Mesendoderm (in vitro differentiated cells): Measurements from ENCODE around the gene HAUS6.

ENCODE experiments used
- DNase-seq: peaks from one replicate; pipeline ENCODE4 v3.0.0; 2013
- H2AK5ac ChIP-seq: 2 replicates; pipeline ENCODE4 v1.6.1; 2013; ENCODE audit warnings: low read length, inconsistent platforms
- H2BK120ac ChIP-seq: 2 replicates; pipeline ENCODE4 v1.6.1; 2013; ENCODE audit warnings: low read depth, mild to moderate bottlenecking, low read length, moderate library complexity, mixed read lengths
- H2BK15ac ChIP-seq: replicated peaks from 2 replicates; pipeline ENCODE4 v1.6.1; 2013; ENCODE audit warnings: low read depth, mild to moderate bottlenecking, moderate library complexity
- H2BK5ac ChIP-seq: 2 replicates; pipeline ENCODE4 v1.6.1; 2013; ENCODE audit warnings: low read length, inconsistent platforms
- H3K18ac ChIP-seq: 2 replicates; pipeline ENCODE4 v1.6.1; 2013; ENCODE audit warnings: mild to moderate bottlenecking, low read length, mixed read lengths
- H3K23ac ChIP-seq: one replicate; pipeline ENCODE4 v1.6.1; 2013; ENCODE audit warnings: low read length
- H3K27ac ChIP-seq: 2 replicates; pipeline ENCODE4 v1.5.1; 2013; ENCODE audit warnings: low read depth, mild to moderate bottlenecking, inconsistent platforms, low read length, moderate library complexity
- H3K27me3 ChIP-seq: 2 replicates; pipeline ENCODE4 v1.6.1; 2013; ENCODE audit warnings: low read length, control low read depth, mild to moderate bottlenecking, inconsistent platforms; ENCODE audit not compliant: insufficient read depth, poor library complexity
- H3K36me3 ChIP-seq: 2 replicates; pipeline ENCODE4 v1.6.1; 2013; ENCODE audit warnings: low read length, inconsistent platforms; ENCODE audit not compliant: control insufficient read depth, insufficient read depth
- H3K4ac ChIP-seq: one replicate; pipeline ENCODE4 v1.6.1; 2013; ENCODE audit warnings: low read depth, mild to moderate bottlenecking, low read length, moderate library complexity
- H3K4me1 ChIP-seq: 2 replicates; pipeline ENCODE4 v1.6.1; 2013; ENCODE audit warnings: low read depth, low read length, inconsistent platforms; ENCODE audit not compliant: control insufficient read depth
- H3K4me2 ChIP-seq: 2 replicates; pipeline ENCODE4 v1.6.1; 2013; ENCODE audit warnings: low read length
- H3K4me3 ChIP-seq: 2 replicates; pipeline ENCODE4 v1.5.1; 2013; ENCODE audit warnings: mild to moderate bottlenecking, low read length
- H3K56ac ChIP-seq: one replicate; pipeline ENCODE4 v1.6.1; 2013; ENCODE audit warnings: low read length
- H3K79me1 ChIP-seq: 2 replicates; pipeline ENCODE4 v1.6.1; 2013; ENCODE audit warnings: low read length, inconsistent platforms
- H3K79me2 ChIP-seq: 2 replicates; pipeline ENCODE4 v1.6.1; 2013; ENCODE audit warnings: mild to moderate bottlenecking, low read length; ENCODE audit not compliant: control insufficient read depth, insufficient read depth
- H3K9ac ChIP-seq: 2 replicates; pipeline ENCODE4 v1.6.1; 2013; ENCODE audit warnings: low read length, inconsistent platforms
- H4K5ac ChIP-seq: one replicate; pipeline ENCODE4 v1.6.1; 2013; ENCODE audit warnings: low read length
- H4K8ac ChIP-seq: one replicate; pipeline ENCODE4 v1.6.1; 2013; ENCODE audit warnings: low read depth, mild to moderate bottlenecking, control low read depth, low read length, moderate library complexity
- WGBS: extraction: QIAGEN DNeasy Blood & Tissue Kit; methylation state at CpG from one replicate; pipeline ENCODE4 v1.1.7; 2013; ENCODE audit warnings: low lambda C conversion rate, missing lambda C conversion rate; ENCODE audit not compliant: insufficient coverage; ENCODE audit errors: extremely low coverage; 5-methylcytosine and 5-hydroxymethylcytosine counted together

HAUS6 gene

GRCh38 chr9:19036611-19037010 is 66.1 kb downstream of the HAUS6 start:
- H3K79me2 ChIP-seq, result no peaks in the 10 kb centered on the region
- H3K27ac ChIP-seq, result no peak overlapping the region
- H4K8ac ChIP-seq, result no peak overlapping the region
- no peak overlapping the region for H2AK5ac ChIP-seq
- DNase-seq, result peak; percentile 5
- no peak overlapping the region for H2BK5ac ChIP-seq
- no CpG with 5 or more reads among the region's 5 CpGs for WGBS
- H2BK120ac ChIP-seq, result no peak overlapping the region
- H3K9ac ChIP-seq, result no peak overlapping the region
- H2BK15ac ChIP-seq, result no peak overlapping the region
- no peaks in the 10 kb centered on the region for H3K79me1 ChIP-seq
- H3K18ac ChIP-seq, result no peak overlapping the region
- no peak overlapping the region for H3K23ac ChIP-seq
- H3K4ac ChIP-seq, result no peak overlapping the region
- no peaks in the 10 kb centered on the region for H3K4me1 ChIP-seq
- no peak overlapping the region for H4K5ac ChIP-seq
- H3K4me2 ChIP-seq, result no peak overlapping the region
- no peak overlapping the region for H3K56ac ChIP-seq
- H3K4me3 ChIP-seq, result no peak overlapping the region
- H3K36me3 ChIP-seq, result no peaks in the 10 kb centered on the region
- H3K27me3 ChIP-seq, result no peaks in the 10 kb centered on the region

- Histone ChIP-seq H2BK120ac (no peak within 1 kb of the TSS), H3K4ac (no peak within 1 kb of the TSS), H3K18ac (no peak within 1 kb of the TSS), H3K4me1 (no peaks in the 10 kb centered on the region), H3K27ac (no peak within 1 kb of the TSS), H3K79me1 (no peaks in the 10 kb centered on the region), H2BK5ac (no peak within 1 kb of the TSS), H3K27me3 (no peaks in the 10 kb centered on the region), H2BK15ac (no peak within 1 kb of the TSS), H3K79me2 (no peaks in the 10 kb centered on the region), H3K36me3 (no peaks in the 10 kb centered on the region), H4K5ac (no peak within 1 kb of the TSS), H3K23ac (no peak within 1 kb of the TSS), H4K8ac (no peak within 1 kb of the TSS), H3K56ac (no peak within 1 kb of the TSS), H3K4me2 (no peak within 1 kb of the TSS), H2AK5ac (no peak within 1 kb of the TSS), H3K4me3 (no peak within 1 kb of the TSS), H3K9ac (no peak within 1 kb of the TSS)
- DNase-seq, result no peak
- no CpG with 5 or more reads among the region's 20 CpGs for WGBS
Measured at GRCh38 chr9:19033015-19033414, 69.7 kb downstream of the HAUS6 start, which contains the start of gene SAXO1. Gene SAXO1, minus strand, starts transcription at chr9:19033209. Its CDS starts 301 bp downstream, at chr9:19032908.

- Histone ChIP-seq H3K4me3 (no peak overlapping the region), H3K56ac (no peak overlapping the region), H3K79me1 (no peaks in the 10 kb centered on the region), H2BK120ac (no peak overlapping the region), H2AK5ac (no peak overlapping the region), H3K9ac (no peak overlapping the region), H3K79me2 (no peaks in the 10 kb centered on the region), H4K8ac (no peak overlapping the region), H3K4me2 (no peak overlapping the region), H3K4ac (no peak overlapping the region), H3K4me1 (no peaks in the 10 kb centered on the region), H2BK5ac (no peak overlapping the region), H3K27ac (no peak overlapping the region), H4K5ac (no peak overlapping the region), H3K18ac (no peak overlapping the region), H2BK15ac (no peak overlapping the region), H3K27me3 (no peaks in the 10 kb centered on the region), H3K23ac (no peak overlapping the region), H3K36me3 (no peaks in the 10 kb centered on the region)
- WGBS, result no CpG with 5 or more reads among the region's 14 CpGs
- DNase-seq, result no peak
Measured at GRCh38 chr9:19032406-19032805, 70.3 kb downstream of the HAUS6 start.

- H3K4me2 ChIP-seq, result no peak overlapping the region
- no CpG with 5 or more reads among the region's 1 CpG for WGBS
- no peak overlapping the region for H2BK15ac ChIP-seq
Measured at GRCh38 chr9:19030899-19031298, 71.8 kb downstream of the HAUS6 start.

GRCh38 chr9:19028835-19029451 is 73.8 kb downstream of the HAUS6 start:
- no peak overlapping the region for H3K4me2 ChIP-seq
- H4K5ac ChIP-seq, result no peak overlapping the region
- no peaks in the 10 kb centered on the region for H3K27me3 ChIP-seq
- H2AK5ac ChIP-seq, result no peak overlapping the region
- H3K4me3 ChIP-seq, result no peak overlapping the region
- H3K36me3 ChIP-seq, result no peaks in the 10 kb centered on the region
- H2BK5ac ChIP-seq, result no peak overlapping the region
- no peak overlapping the region for H3K9ac ChIP-seq
- no peak overlapping the region for H2BK15ac ChIP-seq
- WGBS, result no CpG with 5 or more reads among the region's 8 CpGs
- no peak overlapping the region for H3K23ac ChIP-seq
- no peak overlapping the region for H3K56ac ChIP-seq
- no peak overlapping the region for H3K27ac ChIP-seq
- H3K79me2 ChIP-seq, result no peaks in the 10 kb centered on the region
- peak; percentile 74 for DNase-seq
- no peak overlapping the region for H4K8ac ChIP-seq
- no peak overlapping the region for H3K4ac ChIP-seq
- H3K4me1 ChIP-seq, result no peaks in the 10 kb centered on the region
- no peak overlapping the region for H2BK120ac ChIP-seq
- H3K79me1 ChIP-seq, result no peaks in the 10 kb centered on the region
- H3K18ac ChIP-seq, result no peak overlapping the region

More at GRCh38 chr9:19030899-19031298, 71.8 kb downstream of the HAUS6 start:
- Histone ChIP-seq H4K8ac (no peak overlapping the region), H3K79me1 (no peaks in the 10 kb centered on the region), H3K4ac (no peak overlapping the region), H3K4me3 (no peak overlapping the region), H3K27ac (no peak overlapping the region), H3K56ac (no peak overlapping the region), H3K9ac (no peak overlapping the region), H2BK5ac (no peak overlapping the region), H3K4me1 (no peaks in the 10 kb centered on the region), H4K5ac (no peak overlapping the region), H3K23ac (no peak overlapping the region), H2AK5ac (no peak overlapping the region), H2BK120ac (no peak overlapping the region), H3K36me3 (no peaks in the 10 kb centered on the region), H3K27me3 (no peaks in the 10 kb centered on the region), H3K18ac (no peak overlapping the region), H3K79me2 (no peaks in the 10 kb centered on the region)
- DNase-seq, result no peak

GRCh38 chr9:19027825-19028224 is 74.9 kb downstream of the HAUS6 start:
- Histone ChIP-seq H3K9ac (no peak overlapping the region), H3K23ac (no peak overlapping the region), H3K27ac (no peak overlapping the region), H3K36me3 (no peaks in the 10 kb centered on the region), H3K4me1 (no peaks in the 10 kb centered on the region), H2BK15ac (no peak overlapping the region), H2BK5ac (no peak overlapping the region), H2AK5ac (no peak overlapping the region), H3K56ac (no peak overlapping the region), H4K5ac (no peak overlapping the region), H3K18ac (no peak overlapping the region), H4K8ac (no peak overlapping the region), H3K27me3 (no peaks in the 10 kb centered on the region), H3K4me3 (no peak overlapping the region), H3K79me2 (no peaks in the 10 kb centered on the region), H3K79me1 (no peaks in the 10 kb centered on the region), H3K4ac (no peak overlapping the region), H2BK120ac (no peak overlapping the region), H3K4me2 (no peak overlapping the region)
- no CpG with 5 or more reads among the region's 22 CpGs for WGBS
- DNase-seq, result no peak
